Calu3 (cell line): ENCODE data around the gene CYP20A1. TPM values are rescaled to one million over a fixed set of nuclear protein-coding genes. Genes with fewer than 3 reads are reported as not detected.

Experiments used
- BruUV-seq: library from RNA; stranded (reverse); fragments of 400-500 nt; replicated peaks from 2 replicates; lab custom pipeline; 2021; lab: Mats Ljungman, UMichigan
- CTCF ChIA-PET: fragments of 300-600 bp; sonication (Branson Sonifier 250); formaldehyde crosslinking; loops from one replicate; lab custom pipeline; 2022; ENCODE audit warnings: antibody characterized with exemption; lab: Charles Lee
- DNase-seq: peaks from one replicate; pipeline ENCODE4 v3.0.0; 2022
- H3K27ac Mint-ChIP-seq: one replicate; pipeline ENCODE4 v1.8.0; 2022; ENCODE audit warnings: mixed read lengths; ENCODE audit not compliant: unreplicated experiment
- H3K27me3 Mint-ChIP-seq: one replicate; pipeline ENCODE4 v1.8.0; 2022; ENCODE audit warnings: mixed read lengths; ENCODE audit not compliant: unreplicated experiment
- H3K36me3 Mint-ChIP-seq: one replicate; pipeline ENCODE4 v1.8.0; 2022; ENCODE audit warnings: mild to moderate bottlenecking, moderate library complexity, mixed read lengths; ENCODE audit not compliant: insufficient read depth, unreplicated experiment
- H3K4me1 Mint-ChIP-seq: one replicate; pipeline ENCODE4 v1.8.0; 2022; ENCODE audit warnings: mild to moderate bottlenecking, low read depth, mixed read lengths; ENCODE audit not compliant: unreplicated experiment
- H3K4me3 Mint-ChIP-seq: one replicate; pipeline ENCODE4 v1.8.0; 2022; ENCODE audit warnings: mild to moderate bottlenecking, low read depth, moderate library complexity, mixed read lengths; ENCODE audit not compliant: unreplicated experiment
- H3K9me3 Mint-ChIP-seq: one replicate; pipeline ENCODE4 v1.8.0; 2022; ENCODE audit warnings: low read depth, mixed read lengths; ENCODE audit not compliant: unreplicated experiment
- CTCF ChIP-seq: fragments of 200-600 bp; IDR thresholded peaks from one replicate; pipeline ENCODE4 v1.8.0; 2022; ENCODE audit warnings: antibody characterized with exemption; ENCODE audit not compliant: unreplicated experiment
- intact Hi-C: fragments of 100-400 bp; cut with micrococcal nuclease; formaldehyde crosslinking; loops from one replicate; pipeline ENCODE4 v1.10.0; 2022; ENCODE audit not compliant: unreplicated experiment
- total RNA-seq: library from RNA; stranded (reverse); gene quantifications from 2 replicates; pipeline ENCODE4 v1.2.3, GENCODE V29; 2022

The CYP20A1 gene
- total RNA-seq, 1 experiment from 2014 or later: 15.1 TPM

- no peaks in the 10 kb centered on the region for H3K9me3 Mint-ChIP-seq
- intact Hi-C loops: no loop called here
- H3K27ac Mint-ChIP-seq: no peak overlapping the region
- CTCF ChIA-PET: no interaction called here
- DNase-seq: no peak
- H3K4me3 Mint-ChIP-seq: no peak overlapping the region
- no peaks in the 10 kb centered on the region for H3K27me3 Mint-ChIP-seq
- peaks cover under 1% of the 10 kb centered on the region for H3K4me1 Mint-ChIP-seq
- H3K36me3 Mint-ChIP-seq: peaks cover 13% of the 10 kb centered on the region
- TF ChIP-seq CTCF: no peak
- BruUV-seq: no TSS peak
Observed at GRCh38 chr2:203195331-203196036, 43.3 kb upstream of the CYP20A1 start.

- H3K36me3 Mint-ChIP-seq: peaks cover 10% of the 10 kb centered on the region
Observed at GRCh38 chr2:203200866-203201265, 38.0 kb upstream of the CYP20A1 start.

GRCh38 chr2:203201426-203201825, 37.4 kb upstream of the CYP20A1 start:
- Mint-ChIP-seq H3K9me3 (no peaks in the 10 kb centered on the region), H3K27me3 (no peaks in the 10 kb centered on the region), H3K4me3 (no peak overlapping the region), H3K36me3 (peaks cover 10% of the 10 kb centered on the region), H3K4me1 (no peaks in the 10 kb centered on the region), H3K27ac (no peak overlapping the region)
- intact Hi-C loops: no loop called here
- CTCF ChIA-PET: no interaction called here
- BruUV-seq: no TSS peak
- DNase-seq: no peak
- no peak for TF ChIP-seq CTCF

More at GRCh38 chr2:203200866-203201265, 38.0 kb upstream of the CYP20A1 start:
- no peaks in the 10 kb centered on the region for H3K9me3 Mint-ChIP-seq
- DNase-seq: no peak
- CTCF ChIA-PET: interaction anchor here (0.6 kb wide), 1 partner anchor 883 kb away, joined by 3 read pairs; no protein-coding TSS in a partner anchor
- intact Hi-C loops: no loop called here
- no peak for TF ChIP-seq CTCF
- H3K27me3 Mint-ChIP-seq: no peaks in the 10 kb centered on the region
- no peaks in the 10 kb centered on the region for H3K4me1 Mint-ChIP-seq
- H3K4me3 Mint-ChIP-seq: no peak overlapping the region
- no TSS peak for BruUV-seq
- H3K27ac Mint-ChIP-seq: no peak overlapping the region

- no peaks in the 10 kb centered on the region for H3K4me1 Mint-ChIP-seq
- intact Hi-C loops: no loop called here
- DNase-seq: no peak
- BruUV-seq: no TSS peak
- peaks cover 7% of the 10 kb centered on the region for H3K36me3 Mint-ChIP-seq
- H3K4me3 Mint-ChIP-seq: no peak overlapping the region
- H3K9me3 Mint-ChIP-seq: no peaks in the 10 kb centered on the region
- no peak for TF ChIP-seq CTCF
- H3K27ac Mint-ChIP-seq: no peak overlapping the region
- CTCF ChIA-PET: interaction anchor here (0.5 to 0.9 kb wide), 3 partner anchors 17 to 650 kb away, joined by 3 to 9 read pairs (median 7); no protein-coding TSS in a partner anchor
- no peaks in the 10 kb centered on the region for H3K27me3 Mint-ChIP-seq
Observed at GRCh38 chr2:203209538-203209937, 29.3 kb upstream of the CYP20A1 start.
